HG03045 (cell line): Measurements from ENCODE around the gene PTGES2.

Experiments
- ATAC-seq: cut with Tn5 transposase; IDR thresholded peaks from one replicate; pipeline ENCODE4 v1.9.1; 2021; ENCODE audit warnings: mild to moderate bottlenecking, moderate library complexity; ENCODE audit not compliant: unreplicated experiment

The PTGES2 gene

GRCh38 chr9:128106181-128106939, 21.2 kb downstream of the PTGES2 start:
- no peak for ATAC-seq

GRCh38 chr9:128105538-128106175, 21.9 kb downstream of the PTGES2 start:
- ATAC-seq, result no peak

GRCh38 chr9:128104171-128104618, 23.3 kb downstream of the PTGES2 start:
- no peak for ATAC-seq

- no peak for ATAC-seq
These were observed 24.0 kb downstream of the PTGES2 start for GRCh38 chr9:128103589-128103962.

- no peak for ATAC-seq
These were observed 24.5 kb downstream of the PTGES2 start for GRCh38 chr9:128102861-128103588.

GRCh38 chr9:128102196-128102595, 25.3 kb downstream of the PTGES2 start:
- no peak for ATAC-seq

GRCh38 chr9:128101690-128102089, 25.8 kb downstream of the PTGES2 start:
- no peak for ATAC-seq

GRCh38 chr9:128101231-128101661, 26.3 kb downstream of the PTGES2 start:
- no peak for ATAC-seq

GRCh38 chr9:128100581-128100980, 26.9 kb downstream of the PTGES2 start:
- ATAC-seq, result no peak

- no peak for ATAC-seq
These were observed 27.5 kb downstream of the PTGES2 start for GRCh38 chr9:128099932-128100491.

GRCh38 chr9:128099231-128099931, 28.1 kb downstream of the PTGES2 start:
- no peak for ATAC-seq

GRCh38 chr9:128098297-128099230, 29.0 kb downstream of the PTGES2 start:
- ATAC-seq, result no peak

GRCh38 chr9:128097543-128098296, 29.8 kb downstream of the PTGES2 start:
- ATAC-seq, result no peak

GRCh38 chr9:128096616-128097536, 30.7 kb downstream of the PTGES2 start:
- ATAC-seq, result no peak

- ATAC-seq, result no peak
These were observed 32.5 kb downstream of the PTGES2 start for GRCh38 chr9:128094950-128095544.

- ATAC-seq, result peak; percentile 79
These were observed 33.2 kb downstream of the PTGES2 start for GRCh38 chr9:128094166-128094949.

GRCh38 chr9:128093011-128093410, 34.5 kb downstream of the PTGES2 start:
- no peak for ATAC-seq
